ENCODE results near the gene RPP25L. TPM values are rescaled to one million over a fixed set of nuclear protein-coding genes. Genes with fewer than 3 reads are reported as not detected.

The RPP25L gene
- total RNA-seq, 1 donor from 2014 or later, result 24.5 TPM

DNA sequence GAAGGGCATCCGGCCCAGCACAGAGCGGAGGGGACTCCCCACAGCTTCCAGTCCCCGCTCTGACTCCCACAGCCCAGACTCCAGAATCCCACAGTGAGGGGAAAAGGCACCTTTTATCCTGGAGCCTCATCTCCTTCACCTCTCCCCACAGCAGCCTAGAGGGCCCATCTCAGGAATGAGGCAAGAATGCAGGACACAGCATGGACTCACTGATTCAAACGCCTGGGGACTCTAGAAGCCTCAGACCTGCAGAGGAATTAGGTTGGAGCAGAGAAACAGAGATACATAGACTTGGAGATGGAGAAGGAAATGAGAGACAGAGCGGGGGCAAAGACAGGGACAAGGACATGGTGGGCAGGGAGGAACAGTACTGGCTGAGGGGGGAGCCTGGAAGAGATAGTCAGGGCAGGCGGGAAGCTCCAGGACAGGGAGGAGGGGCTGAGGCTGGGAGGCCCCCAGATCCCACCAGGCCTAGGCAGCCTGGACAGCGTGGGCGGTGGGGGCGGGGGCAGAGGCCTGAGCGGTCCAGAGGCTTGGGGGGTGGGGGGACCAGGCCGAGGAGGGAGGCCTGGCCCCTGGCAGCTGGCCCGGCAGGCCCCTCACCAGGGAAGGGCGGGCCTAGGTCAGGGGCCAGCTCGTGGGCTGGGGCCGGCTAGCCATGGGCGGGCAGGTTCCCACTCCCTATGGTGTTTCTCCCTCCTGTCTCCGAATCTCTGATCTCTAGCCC is 38.1 kb downstream of the RPP25L start:
- no peak overlapping the region for H3K27ac Mint-ChIP-seq
- H3K4me3 Mint-ChIP-seq, result no peak overlapping the region
- no peak for DNase-seq (ENCODE audit: low spot score in 2 of 2, unreplicated experiment in 2 of 2)
- H3K27me3 Mint-ChIP-seq (ENCODE audit: low read depth), result peaks cover 43% of the 10 kb centered on the region
- H3K4me1 Mint-ChIP-seq, result peaks cover 46% of the 10 kb centered on the region
- H3K9me3 Mint-ChIP-seq, result no peaks in the 10 kb centered on the region
- H3K36me3 Mint-ChIP-seq, result no peaks in the 10 kb centered on the region
- TF ChIP-seq, protein P1, sequence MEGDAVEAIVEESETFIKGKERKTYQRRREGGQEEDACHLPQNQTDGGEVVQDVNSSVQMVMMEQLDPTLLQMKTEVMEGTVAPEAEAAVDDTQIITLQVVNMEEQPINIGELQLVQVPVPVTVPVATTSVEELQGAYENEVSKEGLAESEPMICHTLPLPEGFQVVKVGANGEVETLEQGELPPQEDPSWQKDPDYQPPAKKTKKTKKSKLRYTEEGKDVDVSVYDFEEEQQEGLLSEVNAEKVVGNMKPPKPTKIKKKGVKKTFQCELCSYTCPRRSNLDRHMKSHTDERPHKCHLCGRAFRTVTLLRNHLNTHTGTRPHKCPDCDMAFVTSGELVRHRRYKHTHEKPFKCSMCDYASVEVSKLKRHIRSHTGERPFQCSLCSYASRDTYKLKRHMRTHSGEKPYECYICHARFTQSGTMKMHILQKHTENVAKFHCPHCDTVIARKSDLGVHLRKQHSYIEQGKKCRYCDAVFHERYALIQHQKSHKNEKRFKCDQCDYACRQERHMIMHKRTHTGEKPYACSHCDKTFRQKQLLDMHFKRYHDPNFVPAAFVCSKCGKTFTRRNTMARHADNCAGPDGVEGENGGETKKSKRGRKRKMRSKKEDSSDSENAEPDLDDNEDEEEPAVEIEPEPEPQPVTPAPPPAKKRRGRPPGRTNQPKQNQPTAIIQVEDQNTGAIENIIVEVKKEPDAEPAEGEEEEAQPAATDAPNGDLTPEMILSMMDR (IDR thresholded peaks at IDR 0.05; ENCODE audit: unreplicated experiment), result no peak

- H3K36me3 Mint-ChIP-seq, result no peaks in the 10 kb centered on the region
- H3K4me1 Mint-ChIP-seq, result peaks cover 45% of the 10 kb centered on the region
- H3K27ac Mint-ChIP-seq, result no peak overlapping the region
- no peaks in the 10 kb centered on the region for H3K9me3 Mint-ChIP-seq
- DNase-seq (ENCODE audit: low spot score in 2 of 2, unreplicated experiment in 2 of 2), result no peak
- peaks cover 44% of the 10 kb centered on the region for H3K27me3 Mint-ChIP-seq (ENCODE audit: low read depth)
- H3K4me3 Mint-ChIP-seq, result no peak overlapping the region
- TF ChIP-seq, protein P1 (IDR thresholded peaks at IDR 0.05; ENCODE audit: unreplicated experiment), result no peak
Observed at GRCh38 chr9:34572628-34573027, 39.3 kb downstream of the RPP25L start.

- TF ChIP-seq, protein P1 (IDR thresholded peaks at IDR 0.05; ENCODE audit: unreplicated experiment), result no peak
- peaks cover 44% of the 10 kb centered on the region for H3K27me3 Mint-ChIP-seq (ENCODE audit: low read depth)
- H3K9me3 Mint-ChIP-seq, result no peaks in the 10 kb centered on the region
- no peak overlapping the region for H3K27ac Mint-ChIP-seq
- H3K36me3 Mint-ChIP-seq, result no peaks in the 10 kb centered on the region
- DNase-seq (ENCODE audit: low spot score in 2 of 2, unreplicated experiment in 2 of 2), result no peak
- peaks cover 39% of the 10 kb centered on the region for H3K4me1 Mint-ChIP-seq
- no peak overlapping the region for H3K4me3 Mint-ChIP-seq
Observed at GRCh38 chr9:34572092-34572491, 39.8 kb downstream of the RPP25L start.

GRCh38 chr9:34571481-34571810 is 40.5 kb downstream of the RPP25L start:
- no peaks in the 10 kb centered on the region for H3K9me3 Mint-ChIP-seq
- no peak for DNase-seq (ENCODE audit: low spot score in 2 of 2, unreplicated experiment in 2 of 2)
- H3K4me1 Mint-ChIP-seq, result peaks cover 35% of the 10 kb centered on the region
- H3K27ac Mint-ChIP-seq, result peak overlapping the region; percentile 68
- H3K4me3 Mint-ChIP-seq, result no peak overlapping the region
- TF ChIP-seq, protein P1 (IDR thresholded peaks at IDR 0.05; ENCODE audit: unreplicated experiment), result no peak
- H3K36me3 Mint-ChIP-seq, result peaks cover 2% of the 10 kb centered on the region
- peaks cover 46% of the 10 kb centered on the region for H3K27me3 Mint-ChIP-seq (ENCODE audit: low read depth)

- Mint-ChIP-seq H3K36me3 (peaks cover 2% of the 10 kb centered on the region), H3K4me1 (peaks cover 31% of the 10 kb centered on the region), H3K27me3 (ENCODE audit: low read depth) (peaks cover 41% of the 10 kb centered on the region), H3K4me3 (no peak overlapping the region), H3K27ac (peak overlapping the region; percentile 40), H3K9me3 (no peaks in the 10 kb centered on the region)
- TF ChIP-seq, protein P1 (IDR thresholded peaks at IDR 0.05; ENCODE audit: unreplicated experiment), result no peak
- no peak for DNase-seq (ENCODE audit: low spot score in 2 of 2, unreplicated experiment in 2 of 2)
Observed at GRCh38 chr9:34570809-34571480, 41.0 kb downstream of the RPP25L start.

Data from mesothelial cell of epicardium (in vitro differentiated cells).